Cardiac fibroblast (primary cell): ENCODE measurements around the gene KIRREL1.
A peak's percentile ranks its signal among the peaks of the same experiment; 100 is the strongest.

Experiments used
- DNase-seq, 2 donors: peaks; one replicate each; pipeline versions ENCODE4 v3.0.0 to v3.0.0-alpha.2; 2010; ENCODE audit warnings: low read depth in 2 of 2
- H3K4me3 ChIP-seq, 2 donors: replicated peaks in 1 of 2; 1 replicate in 1 of 2; 2 replicates in 1 of 2; pipeline ENCODE4 v1.5.1; 2011; ENCODE audit warnings: low read depth in 2 of 2, low read length in 2 of 2, mild to moderate bottlenecking in 2 of 2, moderate library complexity in 1 of 2
- TF ChIP-seq, protein P1 (sequence below): IDR thresholded peaks from one replicate; pipeline ENCODE4 v1.5.1; 2011; ENCODE audit warnings: low read depth, mild to moderate bottlenecking, low read length, inconsistent platforms

The KIRREL1 gene

GRCh38 chr1:157993147-157993917 lies at the start of gene KIRREL1:
TSS of gene KIRREL1 (plus strand) at chr1:157993645. CDS start at chr1:157993677, 32 bp downstream.
- H3K4me3 ChIP-seq: peak within 1 kb of the TSS; percentile 94 to 96
- TF ChIP-seq, protein P1, sequence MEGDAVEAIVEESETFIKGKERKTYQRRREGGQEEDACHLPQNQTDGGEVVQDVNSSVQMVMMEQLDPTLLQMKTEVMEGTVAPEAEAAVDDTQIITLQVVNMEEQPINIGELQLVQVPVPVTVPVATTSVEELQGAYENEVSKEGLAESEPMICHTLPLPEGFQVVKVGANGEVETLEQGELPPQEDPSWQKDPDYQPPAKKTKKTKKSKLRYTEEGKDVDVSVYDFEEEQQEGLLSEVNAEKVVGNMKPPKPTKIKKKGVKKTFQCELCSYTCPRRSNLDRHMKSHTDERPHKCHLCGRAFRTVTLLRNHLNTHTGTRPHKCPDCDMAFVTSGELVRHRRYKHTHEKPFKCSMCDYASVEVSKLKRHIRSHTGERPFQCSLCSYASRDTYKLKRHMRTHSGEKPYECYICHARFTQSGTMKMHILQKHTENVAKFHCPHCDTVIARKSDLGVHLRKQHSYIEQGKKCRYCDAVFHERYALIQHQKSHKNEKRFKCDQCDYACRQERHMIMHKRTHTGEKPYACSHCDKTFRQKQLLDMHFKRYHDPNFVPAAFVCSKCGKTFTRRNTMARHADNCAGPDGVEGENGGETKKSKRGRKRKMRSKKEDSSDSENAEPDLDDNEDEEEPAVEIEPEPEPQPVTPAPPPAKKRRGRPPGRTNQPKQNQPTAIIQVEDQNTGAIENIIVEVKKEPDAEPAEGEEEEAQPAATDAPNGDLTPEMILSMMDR: no peak
- peak; percentile 76 to 81 for DNase-seq

- no peak overlapping the region for H3K4me3 ChIP-seq
- DNase-seq: no peak
Measured at GRCh38 chr1:157944663-157945280, 48.7 kb upstream of the KIRREL1 start.

DNA sequence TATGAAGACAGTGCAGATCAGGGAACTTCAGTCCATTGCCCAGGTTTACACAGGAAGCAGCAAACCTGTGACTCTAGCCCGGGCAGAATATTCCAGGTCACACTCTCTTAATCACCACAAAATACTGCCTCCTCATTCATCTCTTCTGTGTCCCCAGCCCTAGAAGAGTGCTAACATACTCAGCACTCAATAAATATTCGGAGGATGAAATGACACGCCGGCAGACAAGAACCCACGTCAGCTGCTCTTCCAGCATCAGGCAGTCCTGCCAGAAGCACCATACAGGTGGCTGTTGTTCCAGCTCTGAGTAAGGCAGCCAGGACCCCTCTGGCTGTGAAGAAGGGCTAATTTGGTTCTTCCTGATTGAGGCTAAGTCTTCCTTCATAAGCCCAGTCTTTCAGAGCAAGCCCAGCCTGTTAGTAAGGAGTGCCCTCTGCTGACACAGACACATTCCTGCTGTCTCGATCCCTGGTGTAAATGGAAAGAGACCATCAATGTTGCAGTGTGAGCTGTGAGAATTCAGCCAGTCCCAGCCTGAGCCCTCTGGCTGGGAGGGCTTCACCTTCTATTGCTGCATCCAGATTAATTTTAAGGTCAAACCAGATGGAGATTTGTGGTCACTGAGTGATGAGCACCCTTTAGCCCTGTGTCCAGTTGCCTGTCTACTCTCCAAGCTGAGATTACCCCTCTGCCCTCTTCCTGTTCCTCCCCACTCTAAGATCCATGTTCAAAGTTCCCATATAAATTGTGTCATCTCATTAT lies 45.0 kb upstream of the KIRREL1 start:
- TF ChIP-seq, protein P1: peak; percentile 44
- H3K4me3 ChIP-seq: no peak overlapping the region
- DNase-seq: peak; percentile 41 to 47

More at GRCh38 chr1:157944663-157945280, 48.7 kb upstream of the KIRREL1 start:
- TF ChIP-seq, protein P1: no peak

- H3K4me3 ChIP-seq: no peak overlapping the region
Measured at GRCh38 chr1:157949074-157949354, 44.4 kb upstream of the KIRREL1 start.

DNA sequence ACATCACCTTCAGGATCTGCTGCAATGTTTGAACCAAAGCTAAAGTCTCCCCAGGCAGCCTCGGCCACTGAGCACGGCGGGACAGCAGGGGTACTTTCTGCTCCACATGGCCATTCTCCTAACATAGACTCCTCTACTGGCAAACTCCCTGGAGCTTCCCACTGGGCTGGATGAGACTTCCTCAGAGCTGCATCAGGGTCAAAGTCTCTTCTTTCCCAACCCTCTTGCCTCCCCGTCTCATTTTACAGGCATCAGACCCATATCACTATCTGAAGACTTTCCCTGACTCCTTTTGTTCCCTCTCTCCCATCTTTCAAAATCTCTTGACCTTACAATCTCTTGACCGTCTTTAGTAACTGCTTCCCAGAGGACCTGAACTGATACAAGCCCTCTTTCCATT lies 42.2 kb upstream of the KIRREL1 start:
- DNase-seq: no peak
- TF ChIP-seq, protein P1: no peak

More at GRCh38 chr1:157949074-157949354, 44.4 kb upstream of the KIRREL1 start:
- DNase-seq: no peak
- TF ChIP-seq, protein P1: no peak

DNA sequence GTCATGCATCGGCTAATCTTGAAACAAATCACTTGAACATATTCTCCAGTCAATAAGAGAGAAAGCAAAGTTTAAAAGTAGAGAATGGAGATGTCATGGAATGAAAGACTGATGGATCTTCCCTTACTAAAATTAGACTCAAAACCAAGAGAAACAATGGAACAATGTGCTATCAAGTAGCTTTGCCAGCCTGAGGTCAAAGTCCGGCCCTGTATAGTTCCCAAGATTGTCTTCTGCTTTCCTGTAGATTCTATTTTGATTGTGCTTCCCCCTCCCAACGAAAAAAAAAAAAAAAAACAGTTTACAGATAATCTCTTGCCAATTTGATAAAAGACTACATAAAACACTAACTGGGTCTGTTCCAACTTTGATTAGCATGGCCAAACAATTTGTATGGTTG lies 40.8 kb upstream of the KIRREL1 start:
- DNase-seq: no peak
- TF ChIP-seq, protein P1: no peak
- no peak overlapping the region for H3K4me3 ChIP-seq

More for the DNA sequence above, 42.2 kb upstream of the KIRREL1 start:
- no peak overlapping the region for H3K4me3 ChIP-seq
